Measurements from ENCODE around the gene IL1RL2.

The IL1RL2 gene

GRCh38 chr2:102230410-102230909 lies 43.6 kb downstream of the IL1RL2 start:
- TF ChIP-seq FOXP2 (optimal IDR thresholded peaks at IDR 0.05; ENCODE audit: borderline replicate concordance, extremely low read depth, extremely low read length, insufficient read depth) (no peak), POLR2AphosphoS5 (IDR thresholded peaks at IDR 0.05; ENCODE audit: low read depth, low read length) (no peak), REST (IDR thresholded peaks at IDR 0.05; ENCODE audit: insufficient read depth in 1 of 2, low read depth in 2 of 2, low read length in 2 of 2) (no peak), TAF1 (IDR thresholded peaks at IDR 0.05; ENCODE audit: borderline replicate concordance, insufficient read depth, low read length) (no peak), SIN3A (IDR thresholded peaks at IDR 0.05; ENCODE audit: borderline replicate concordance, insufficient read depth, low read length) (no peak)

- TF ChIP-seq TAF1 (IDR thresholded peaks at IDR 0.05; ENCODE audit: borderline replicate concordance, insufficient read depth, low read length) (no peak), SIN3A (IDR thresholded peaks at IDR 0.05; ENCODE audit: borderline replicate concordance, insufficient read depth, low read length) (no peak), FOXP2 (optimal IDR thresholded peaks at IDR 0.05; ENCODE audit: borderline replicate concordance, extremely low read depth, extremely low read length, insufficient read depth) (no peak), POLR2AphosphoS5 (IDR thresholded peaks at IDR 0.05; ENCODE audit: low read depth, low read length) (no peak), REST (IDR thresholded peaks at IDR 0.05; ENCODE audit: insufficient read depth in 1 of 2, low read depth in 2 of 2, low read length in 2 of 2) (no peak)
Measured at GRCh38 chr2:102233132-102233884, 46.5 kb downstream of the IL1RL2 start.

GRCh38 chr2:102235042-102235473 lies 48.2 kb downstream of the IL1RL2 start:
- no peak for TF ChIP-seq REST (IDR thresholded peaks at IDR 0.05; ENCODE audit: insufficient read depth in 1 of 2, low read depth in 2 of 2, low read length in 2 of 2)
- no peak for TF ChIP-seq POLR2AphosphoS5 (IDR thresholded peaks at IDR 0.05; ENCODE audit: low read depth, low read length)

- TF ChIP-seq TAF1 (IDR thresholded peaks at IDR 0.05; ENCODE audit: borderline replicate concordance, insufficient read depth, low read length) (no peak), FOXP2 (optimal IDR thresholded peaks at IDR 0.05; ENCODE audit: borderline replicate concordance, extremely low read depth, extremely low read length, insufficient read depth) (no peak), POLR2AphosphoS5 (IDR thresholded peaks at IDR 0.05; ENCODE audit: low read depth, low read length) (no peak), REST (IDR thresholded peaks at IDR 0.05; ENCODE audit: insufficient read depth in 1 of 2, low read depth in 2 of 2, low read length in 2 of 2) (no peak), SIN3A (IDR thresholded peaks at IDR 0.05; ENCODE audit: borderline replicate concordance, insufficient read depth, low read length) (no peak)
Measured at GRCh38 chr2:102235491-102235890, 48.7 kb downstream of the IL1RL2 start.

Measured in PFSK-1 (cell line).